Epithelial cell of proximal tubule (primary cell): Measurements from ENCODE around the gene OR6K2. TPM values are rescaled to one million over a fixed set of nuclear protein-coding genes. Genes with fewer than 3 reads are reported as not detected.
"Not testable (repeated sequence)": the region's sequence is repeated elsewhere in the genome, so short reads cannot be mapped to it uniquely, and the experiment has no call there.

Source experiments
- DNase-seq: peaks from one replicate; pipeline ENCODE4 v3.0.0-alpha.2; 2011; ENCODE audit warnings: low read depth
- H3K4me3 ChIP-seq: 2 replicates; pipeline ENCODE4 v1.5.1; 2011; ENCODE audit warnings: low read depth, mild to moderate bottlenecking, low read length
- total RNA-seq: library from RNA; depleted of rRNA; stranded (reverse); fragments of >200 nt; gene quantifications from 2 replicates; pipeline ENCODE4 v1.2.3, GENCODE V29; 2015
- TF ChIP-seq, protein P1 (sequence below): conservative IDR thresholded peaks from 2 replicates; pipeline ENCODE4 v1.5.1; 2012; ENCODE audit warnings: low read depth, mild to moderate bottlenecking, low read length

Gene OR6K2
- total RNA-seq, 1 donor from 2014 or later, result not detected

DNA sequence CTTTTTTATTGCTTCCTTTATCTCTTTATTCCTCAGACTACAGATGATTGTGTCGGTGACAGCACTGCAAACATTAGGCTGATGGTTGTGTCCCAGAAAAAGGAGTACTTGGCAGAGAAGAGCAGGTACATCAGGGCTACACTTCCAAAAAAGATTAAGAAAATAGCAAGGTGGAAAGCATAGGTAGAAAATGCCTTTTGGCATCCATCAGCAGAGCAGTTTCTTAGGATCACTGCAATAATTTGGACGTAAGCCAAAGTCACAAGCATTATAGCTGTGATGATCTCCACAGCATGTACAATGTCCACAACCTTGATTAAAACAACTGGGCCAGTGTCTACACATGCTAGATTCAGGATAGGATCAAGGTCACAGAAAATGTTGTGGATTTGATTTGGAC is 5.9 kb downstream of the OR6K2 start:
- no peak for DNase-seq
- H3K4me3 ChIP-seq, result no peak overlapping the region
- TF ChIP-seq, protein P1, sequence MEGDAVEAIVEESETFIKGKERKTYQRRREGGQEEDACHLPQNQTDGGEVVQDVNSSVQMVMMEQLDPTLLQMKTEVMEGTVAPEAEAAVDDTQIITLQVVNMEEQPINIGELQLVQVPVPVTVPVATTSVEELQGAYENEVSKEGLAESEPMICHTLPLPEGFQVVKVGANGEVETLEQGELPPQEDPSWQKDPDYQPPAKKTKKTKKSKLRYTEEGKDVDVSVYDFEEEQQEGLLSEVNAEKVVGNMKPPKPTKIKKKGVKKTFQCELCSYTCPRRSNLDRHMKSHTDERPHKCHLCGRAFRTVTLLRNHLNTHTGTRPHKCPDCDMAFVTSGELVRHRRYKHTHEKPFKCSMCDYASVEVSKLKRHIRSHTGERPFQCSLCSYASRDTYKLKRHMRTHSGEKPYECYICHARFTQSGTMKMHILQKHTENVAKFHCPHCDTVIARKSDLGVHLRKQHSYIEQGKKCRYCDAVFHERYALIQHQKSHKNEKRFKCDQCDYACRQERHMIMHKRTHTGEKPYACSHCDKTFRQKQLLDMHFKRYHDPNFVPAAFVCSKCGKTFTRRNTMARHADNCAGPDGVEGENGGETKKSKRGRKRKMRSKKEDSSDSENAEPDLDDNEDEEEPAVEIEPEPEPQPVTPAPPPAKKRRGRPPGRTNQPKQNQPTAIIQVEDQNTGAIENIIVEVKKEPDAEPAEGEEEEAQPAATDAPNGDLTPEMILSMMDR, result no peak

DNA sequence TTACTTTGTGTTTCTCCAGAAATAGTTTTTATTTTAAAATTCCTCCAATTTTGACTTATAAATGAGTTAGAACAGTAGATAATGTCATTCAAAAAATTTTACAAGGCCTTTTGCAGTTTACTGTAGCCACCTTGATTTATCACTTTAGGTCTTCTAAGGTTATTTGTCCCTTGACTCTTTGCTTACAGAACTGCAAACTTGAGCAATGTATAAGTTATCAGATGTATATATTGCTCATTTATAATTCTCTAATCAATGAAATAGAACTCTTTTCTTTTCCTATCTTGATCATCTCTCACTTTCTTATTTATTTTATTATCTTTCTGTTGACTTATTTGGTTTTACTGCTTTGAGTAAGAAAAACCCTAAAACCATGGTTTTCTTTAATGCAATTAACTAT is 8.1 kb downstream of the OR6K2 start:
- DNase-seq, result no peak
- TF ChIP-seq, protein P1, result no peak
- no peak overlapping the region for H3K4me3 ChIP-seq

DNA sequence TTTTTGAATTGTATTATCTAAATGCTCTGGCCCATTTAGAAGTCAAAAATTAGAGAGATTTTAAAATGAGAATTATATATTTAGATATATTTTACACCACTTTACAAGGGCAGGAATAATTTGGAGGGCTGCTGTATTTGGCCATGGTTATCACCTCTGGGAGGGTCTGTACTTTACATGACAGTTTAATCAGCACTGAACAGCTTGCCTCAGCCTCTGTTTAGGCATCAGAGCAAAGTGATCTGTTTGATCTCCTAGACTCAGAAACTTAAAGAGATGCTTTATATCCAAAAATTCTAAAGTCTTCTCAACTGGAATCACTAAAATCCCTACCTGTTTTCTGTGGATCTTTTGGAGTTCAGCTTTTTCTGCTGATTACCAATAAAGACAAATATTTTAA is 8.5 kb downstream of the OR6K2 start:
- DNase-seq, result no peak
- TF ChIP-seq, protein P1, result no peak
- H3K4me3 ChIP-seq, result no peak overlapping the region

DNA sequence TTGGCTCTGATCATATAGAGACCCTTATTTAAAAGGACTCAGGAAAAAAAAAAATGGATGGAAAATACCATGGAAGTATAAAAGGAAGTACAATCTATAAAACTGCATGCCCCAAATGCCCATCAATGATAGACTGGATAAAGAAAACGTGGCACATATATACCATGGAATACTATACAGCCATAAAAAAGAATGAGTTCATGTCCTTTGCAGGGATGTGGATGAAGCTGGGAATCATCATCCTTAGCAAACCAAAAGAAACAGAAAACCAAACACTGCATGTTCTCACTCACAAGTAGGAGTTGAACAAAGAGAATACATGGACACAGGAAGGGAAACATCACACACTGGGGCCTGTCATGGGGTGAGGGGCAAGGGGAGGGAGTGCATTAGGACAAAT is 9.3 kb downstream of the OR6K2 start:
- DNase-seq, H3K4me3 ChIP-seq: not testable (repeated sequence)

DNA sequence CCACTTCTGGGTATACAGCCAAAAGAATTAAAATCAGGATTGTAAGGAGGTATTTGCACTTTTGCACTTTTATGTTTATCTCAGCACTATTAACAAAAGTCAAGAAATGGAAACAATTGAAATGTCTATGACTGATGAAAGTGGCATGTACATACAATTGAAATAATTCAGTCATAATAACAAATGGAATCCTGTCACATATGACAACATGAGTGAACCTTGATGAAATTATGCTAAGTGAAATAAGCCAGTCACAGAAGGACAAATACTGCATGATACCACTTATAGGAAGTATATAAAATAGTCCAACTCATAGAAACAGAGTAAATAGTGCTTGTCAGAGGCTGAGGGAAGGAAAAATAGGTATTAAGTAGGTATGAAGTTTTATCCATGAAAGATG is 10.6 kb downstream of the OR6K2 start:
- TF ChIP-seq, protein P1, result no peak
- no peak for DNase-seq
- no peak overlapping the region for H3K4me3 ChIP-seq

DNA sequence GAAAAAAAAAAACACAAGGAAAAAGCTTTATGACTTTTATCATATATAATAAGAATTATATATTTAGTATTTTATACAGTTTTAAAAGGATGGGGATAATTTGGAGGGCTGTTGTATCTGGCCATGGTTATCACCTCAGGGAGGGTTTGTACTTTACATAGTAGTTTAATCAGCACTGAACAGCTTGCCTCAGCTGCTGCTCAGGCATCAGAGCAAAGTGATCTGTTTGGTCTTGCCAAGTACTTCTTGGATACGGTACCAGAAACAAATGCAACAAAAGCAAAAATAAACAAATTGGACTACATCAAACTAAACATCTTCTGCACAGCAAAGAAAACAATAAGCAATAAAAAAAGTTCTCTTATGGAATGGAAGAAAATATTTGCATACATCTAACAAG is 11.3 kb downstream of the OR6K2 start:
- no peak overlapping the region for H3K4me3 ChIP-seq
- TF ChIP-seq, protein P1, result no peak
- no peak for DNase-seq

DNA sequence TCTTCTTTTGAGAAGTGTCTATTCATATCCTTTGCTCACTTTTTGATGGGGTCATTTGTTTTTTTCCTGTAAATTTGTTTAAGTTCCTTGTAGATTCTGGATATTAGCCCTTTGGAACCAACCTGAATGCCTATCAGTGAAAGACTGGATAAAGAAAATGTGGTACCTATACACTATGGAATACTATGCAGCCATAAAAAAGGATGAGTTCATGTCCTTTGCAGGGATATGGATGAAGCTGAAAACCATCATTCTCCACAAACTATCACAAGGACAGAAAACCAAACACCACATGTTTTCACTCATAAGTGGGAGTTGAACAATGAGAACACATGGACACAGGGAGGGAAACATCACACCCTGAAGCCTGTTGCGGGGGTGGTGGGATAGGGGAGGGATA is 12.1 kb downstream of the OR6K2 start:
- DNase-seq, H3K4me3 ChIP-seq: not testable (repeated sequence)

DNA sequence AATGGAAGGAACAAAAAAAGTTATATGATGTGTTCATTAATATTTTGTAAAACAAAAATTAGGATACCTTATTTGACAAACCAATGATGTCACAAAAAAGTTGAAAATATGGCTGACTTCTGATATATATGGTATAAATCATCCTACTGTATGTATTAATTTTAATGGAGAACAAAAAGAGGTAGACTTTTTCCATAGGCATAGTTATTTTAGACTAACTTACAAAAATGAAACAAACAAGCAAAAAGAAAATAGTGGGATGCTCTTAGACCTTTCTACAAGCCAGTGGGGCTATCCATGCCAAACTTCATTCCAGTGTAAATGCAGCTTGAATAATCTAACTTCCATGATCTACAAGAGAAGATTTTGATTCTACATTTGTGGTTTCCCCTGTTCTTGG is 13.4 kb downstream of the OR6K2 start:
- TF ChIP-seq, protein P1, result no peak

More for the DNA sequence above, 13.4 kb downstream of the OR6K2 start:
- no peak overlapping the region for H3K4me3 ChIP-seq
- no peak for DNase-seq
